Right lung (tissue), 5 donors: ENCODE data around the gene LMF2. TPM values are rescaled to one million over a fixed set of nuclear protein-coding genes. Genes with fewer than 3 reads are reported as not detected.
A peak's percentile ranks its signal among the peaks of the same experiment; 100 is the strongest.

Experiments
- DNase-seq, 2 donors: peaks; one replicate each; pipeline ENCODE4 v3.0.0-alpha.2; 2013
- polyA plus RNA-seq, 5 donors: library from polyadenylated mRNA; unstranded; fragments of 120-200 nt; gene quantifications; one replicate each; pipeline versions ENCODE4 v1.2.1 to v1.2.3, GENCODE V29; 2013; ENCODE audit warnings: inconsistent platforms in 1 of 5, low replicate concordance in 1 of 5; ENCODE audit not compliant: insufficient read length in 5 of 5, insufficient read depth in 1 of 5

The LMF2 gene
- polyA plus RNA-seq, 5 donors, result 26.9 to 75.0 (median 45.1) TPM

- no peak for DNase-seq
These were observed 39.6 kb downstream of the LMF2 start for GRCh38 chr22:50467773-50468440.

GRCh38 chr22:50467341-50467740 is 40.2 kb downstream of the LMF2 start:
- DNase-seq, result no peak

- peak in 1 of 2 donors; percentile 35 for DNase-seq
These were observed 42.2 kb downstream of the LMF2 start for GRCh38 chr22:50465066-50465930.

DNA sequence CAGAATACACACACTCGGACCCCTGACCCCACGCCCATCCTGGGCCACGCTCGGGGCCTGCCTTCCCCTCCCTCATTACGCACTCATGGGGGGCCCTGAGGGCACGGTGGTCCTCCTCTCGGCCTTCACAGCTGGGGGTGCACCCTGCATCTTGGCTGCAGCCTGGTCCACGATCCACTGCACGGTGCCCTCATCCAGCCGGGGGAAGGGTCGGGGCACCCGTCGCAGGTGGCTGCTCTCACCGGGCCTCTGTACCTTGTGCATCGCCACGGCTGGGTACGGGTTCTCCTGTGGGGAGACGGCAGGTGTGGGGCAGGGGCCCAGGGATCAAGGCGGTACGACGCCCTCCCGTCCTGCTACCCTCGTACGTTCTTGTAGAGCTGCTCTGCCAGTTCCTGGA is 43.1 kb downstream of the LMF2 start:
- no peak for DNase-seq

- no peak for DNase-seq
These were observed 44.2 kb downstream of the LMF2 start for GRCh38 chr22:50463188-50463900.

DNA sequence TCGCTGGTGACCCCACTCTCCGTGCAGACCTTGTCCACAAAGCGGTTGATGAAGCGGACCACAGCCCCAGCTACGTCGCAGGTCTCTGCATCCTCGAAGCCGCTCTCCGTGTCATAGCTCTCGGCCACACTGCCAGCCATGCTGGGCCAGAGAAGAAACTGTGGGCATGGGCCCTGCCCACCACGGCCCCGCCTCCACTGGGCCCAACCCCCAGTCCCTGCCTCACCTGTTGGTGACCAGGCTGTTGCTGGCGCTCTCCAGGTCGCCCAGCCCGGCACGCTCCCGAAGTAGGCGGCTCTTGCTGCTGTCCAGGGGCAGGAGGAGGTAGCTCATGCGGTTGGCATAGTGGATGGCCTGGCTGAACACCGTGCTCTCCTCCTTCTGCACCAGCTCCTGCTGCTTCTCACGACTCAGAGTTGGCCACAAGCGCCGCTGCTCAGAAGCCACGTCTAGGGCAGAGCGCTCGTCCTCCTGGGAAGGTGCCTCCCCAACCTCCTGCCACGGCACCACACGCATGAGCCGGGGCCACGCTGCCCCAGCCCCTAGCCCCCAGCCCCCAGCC is 45.4 kb downstream of the LMF2 start:
- no peak for DNase-seq

- DNase-seq, result no peak
These were observed 46.0 kb downstream of the LMF2 start for GRCh38 chr22:50461536-50461935.

GRCh38 chr22:50460938-50461337 is 46.6 kb downstream of the LMF2 start:
- DNase-seq, result no peak

DNA sequence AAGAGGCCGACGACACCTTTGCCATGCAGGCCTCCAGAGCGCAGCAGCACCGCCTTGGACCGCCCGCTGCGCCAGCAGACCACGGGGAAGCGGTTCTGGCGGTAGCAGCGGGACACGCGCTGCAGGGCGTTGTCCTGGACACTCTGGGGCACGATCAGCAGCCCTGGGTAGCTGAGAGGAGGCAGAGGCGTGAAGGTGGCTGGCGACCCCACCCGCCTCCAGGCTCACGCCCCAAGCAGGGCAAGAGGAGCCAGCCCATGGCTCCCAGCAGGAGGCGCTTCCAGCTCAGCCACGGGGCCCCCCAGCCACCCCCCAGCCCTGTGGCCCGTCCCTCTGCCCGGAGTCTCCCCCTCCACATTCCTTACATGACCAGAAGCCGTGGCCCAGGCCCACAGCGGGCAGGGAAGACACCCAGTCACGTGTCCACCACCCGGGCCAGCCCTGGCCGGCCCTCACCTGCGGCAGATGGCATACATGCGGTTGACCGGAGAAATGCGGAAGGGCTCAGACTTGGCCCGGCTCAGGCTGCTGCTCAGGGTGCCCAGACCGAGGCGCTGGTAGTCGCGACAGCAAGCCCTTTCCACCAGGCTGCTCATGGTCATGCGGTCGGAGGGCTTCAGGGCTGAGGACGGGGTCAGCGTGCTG is 47.9 kb downstream of the LMF2 start:
- DNase-seq, result no peak

DNA sequence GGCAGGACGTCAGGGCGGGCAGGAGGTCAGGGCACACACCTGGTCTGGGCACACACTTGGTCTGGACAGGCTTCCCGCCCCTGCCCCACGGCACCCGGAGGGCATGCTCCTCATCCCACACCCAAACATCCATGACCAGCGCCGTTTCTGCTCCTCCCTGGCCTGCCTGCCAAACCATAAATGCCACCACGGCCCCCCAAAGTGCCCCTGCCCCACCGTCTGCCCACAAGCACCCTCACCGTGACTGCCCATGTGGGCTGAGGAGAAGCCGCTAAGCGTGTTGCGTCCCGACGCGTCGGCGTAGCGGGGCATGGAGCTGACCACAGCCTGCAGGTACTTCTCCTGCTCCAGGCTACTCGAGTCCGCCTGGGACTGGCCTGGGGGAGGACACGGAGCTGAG is 48.5 kb downstream of the LMF2 start:
- no peak for DNase-seq

DNA sequence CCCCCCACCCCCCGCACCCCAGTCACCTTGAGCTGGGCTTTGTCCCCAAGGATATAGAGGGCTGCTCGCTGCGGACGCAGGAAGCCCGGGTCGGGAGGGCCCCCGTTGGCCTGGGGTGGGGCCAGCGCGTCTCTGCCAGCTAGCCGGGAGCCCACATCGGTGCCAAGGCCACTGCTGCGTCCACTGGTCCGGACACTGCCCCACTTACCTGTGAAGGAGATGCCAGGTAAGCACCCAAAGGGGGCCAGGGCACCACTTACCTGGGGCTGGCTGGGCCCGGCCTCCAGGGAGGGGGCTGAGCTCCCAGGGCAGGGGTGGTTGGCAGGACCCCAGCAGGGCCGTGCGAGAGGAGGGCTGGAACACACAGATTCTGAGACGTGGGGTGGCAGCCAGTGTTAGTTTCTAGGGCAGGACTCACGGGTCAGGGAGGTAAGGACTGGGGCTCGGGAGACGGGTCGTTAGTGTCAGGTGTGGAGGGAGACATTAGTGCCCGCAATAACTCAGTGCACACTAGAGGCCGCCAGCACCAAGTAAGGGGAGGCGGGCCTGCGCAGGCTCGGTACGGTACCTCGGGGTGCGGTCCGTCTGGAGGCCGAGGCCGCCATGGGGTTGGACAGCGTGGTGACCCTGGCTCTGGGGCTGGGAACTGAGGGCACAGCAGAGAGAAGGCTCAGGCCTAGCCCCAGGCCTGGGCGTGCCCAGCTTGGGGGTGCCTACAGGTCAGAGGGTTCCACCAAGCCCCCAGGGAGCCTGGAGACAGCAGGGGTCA is 50.9 kb downstream of the LMF2 start:
- DNase-seq, result no peak

DNA sequence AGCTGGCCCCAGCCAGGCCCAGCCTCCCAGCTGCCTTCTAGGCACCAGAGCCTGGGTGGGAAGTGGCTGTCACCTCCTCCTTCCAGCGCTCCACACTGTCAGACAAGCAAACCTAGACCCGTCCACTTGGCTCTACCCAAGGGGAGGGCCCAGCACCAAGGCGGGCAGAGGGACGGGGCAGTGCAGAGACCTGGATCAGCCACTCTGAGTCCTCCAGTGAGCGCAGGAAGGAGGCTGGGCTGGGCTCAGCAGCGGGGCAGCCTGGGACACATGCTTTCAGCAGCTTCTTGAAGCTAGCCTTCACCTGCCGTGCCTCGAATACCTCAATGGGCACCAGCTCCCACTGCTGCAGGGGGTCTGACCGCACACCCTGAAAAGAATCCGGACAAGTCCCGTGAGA is 51.5 kb downstream of the LMF2 start:
- DNase-seq, result no peak

DNA sequence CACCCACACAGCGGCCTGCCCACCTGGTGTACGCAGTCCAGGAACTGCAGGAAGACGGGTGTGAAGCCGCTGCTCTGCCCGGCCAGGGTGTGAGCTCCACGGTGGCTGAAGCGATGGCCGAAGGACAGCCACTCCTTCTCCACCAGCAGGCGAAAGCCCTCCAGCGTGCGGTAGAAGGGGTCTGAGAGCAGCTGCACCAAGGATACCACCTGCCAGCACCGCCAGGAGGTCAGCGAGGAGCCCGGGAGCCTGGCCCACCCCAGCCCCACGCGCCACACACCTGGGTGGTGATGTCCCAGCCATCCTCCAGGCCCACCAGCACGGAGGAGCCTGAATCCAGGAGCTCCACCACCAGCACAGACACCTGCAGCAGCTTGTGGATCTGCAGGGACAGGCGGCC is 52.3 kb downstream of the LMF2 start:
- no peak for DNase-seq

GRCh38 chr22:50454556-50455075 is 52.9 kb downstream of the LMF2 start:
- no peak for DNase-seq

Other genes with a start within 250 kb of the LMF2 start
- gene MAPK12, start 246.0 kb downstream of the LMF2 start, polyA plus RNA-seq, result 10 to 100 TPM; 12.7 to 31.8 (median 25.8) TPM
- 10 to 100 TPM; 12.2 to 20.1 (median 13.3) TPM for gene MAPK11, start 237.3 kb downstream of the LMF2 start, polyA plus RNA-seq
- 100 to 1,000 TPM in 4 of 5 donors, 10 to 100 TPM in 1; 96.7 to 147 (median 137) TPM for gene PLXNB2, start 200.1 kb downstream of the LMF2 start, polyA plus RNA-seq
- 10 to 100 TPM in 4 of 5 donors, 1 to 10 TPM in 1; 9.3 to 18.0 (median 13.5) TPM for gene DENND6B, start 180.7 kb downstream of the LMF2 start, polyA plus RNA-seq
- 10 to 100 TPM; 33.1 to 54.7 (median 41.0) TPM for gene PPP6R2, start 164.4 kb downstream of the LMF2 start, polyA plus RNA-seq
- 10 to 100 TPM; 22.9 to 48.0 (median 37.1) TPM for gene SBF1, start 32.7 kb downstream of the LMF2 start, polyA plus RNA-seq
- under 1 TPM; 0.21 to 0.85 (median 0.37) TPM for gene ADM2, start 26.2 kb downstream of the LMF2 start, polyA plus RNA-seq
- under 1 TPM in 3 of 5 donors, not detected in 2; 0.08 to 0.18 (median 0.08) TPM for gene MIOX, start 20.8 kb downstream of the LMF2 start, polyA plus RNA-seq
- gene NCAPH2, start 522 bp upstream of the LMF2 start, polyA plus RNA-seq, result 10 to 100 TPM; 35.9 to 54.8 (median 43.3) TPM
- 1 to 10 TPM in 4 of 5 donors, under 1 TPM in 1; 0.33 to 5.9 (median 2.0) TPM for gene SCO2, start 17.9 kb upstream of the LMF2 start, polyA plus RNA-seq
- 1 to 10 TPM; 1.9 to 6.9 (median 3.2) TPM for gene TYMP, start 22.3 kb upstream of the LMF2 start, polyA plus RNA-seq
- under 1 TPM in 2 of 5 donors, not detected in 3; 0.04 to 0.05 TPM for gene KLHDC7B, start 38.2 kb upstream of the LMF2 start, polyA plus RNA-seq
- not detected for gene SYCE3, start 55.2 kb upstream of the LMF2 start, polyA plus RNA-seq
- gene CPT1B, start 70.7 kb upstream of the LMF2 start, polyA plus RNA-seq, result 10 to 100 TPM in 4 of 5 donors, 1 to 10 TPM in 1; 8.8 to 12.4 (median 12.1) TPM
- gene CHKB, start 75.1 kb upstream of the LMF2 start, polyA plus RNA-seq, result 10 to 100 TPM; 75.5 to 84.8 (median 82.1) TPM
- 1 to 10 TPM in 1 of 5 donors, under 1 TPM in 4; 0.56 to 1.1 (median 0.85) TPM for gene MAPK8IP2, start 93.1 kb upstream of the LMF2 start, polyA plus RNA-seq
- 10 to 100 TPM; 14.2 to 27.7 (median 18.1) TPM for gene ARSA, start 120.5 kb upstream of the LMF2 start, polyA plus RNA-seq
- 10 to 100 TPM; 14.0 to 35.7 (median 22.7) TPM for gene SHANK3, start 165.1 kb upstream of the LMF2 start, polyA plus RNA-seq
- gene ACR, start 230.5 kb upstream of the LMF2 start, polyA plus RNA-seq, result under 1 TPM; 0.26 to 0.54 (median 0.37) TPM